Testis (tissue), 3 donors: ENCODE measurements around the gene KRT6C. TPM values are rescaled to one million over a fixed set of nuclear protein-coding genes. Genes with fewer than 3 reads are reported as not detected.

Source experiments
- DNase-seq: peaks from one replicate; pipeline ENCODE4 v3.0.0-alpha.2; 2019
- H3K27ac ChIP-seq, 2 donors: fragments of 200-600 bp; sonication (generic); one replicate each; pipeline ENCODE4 v1.5.1; 2019
- H3K27me3 ChIP-seq: fragments of 200-600 bp; sonication (generic); one replicate; pipeline ENCODE4 v1.5.1; 2019
- H3K36me3 ChIP-seq: fragments of 200-600 bp; sonication (generic); one replicate; pipeline ENCODE4 v1.5.1; 2017; ENCODE audit warnings: low read depth; ENCODE audit errors: missing control alignments
- H3K4me1 ChIP-seq: fragments of 200-600 bp; sonication (generic); one replicate; pipeline ENCODE4 v1.5.1; 2019
- H3K4me3 ChIP-seq, 2 donors: fragments of 200-600 bp; sonication (generic); one replicate each; pipeline ENCODE4 v1.5.1; 2017 to 2019
- H3K9me3 ChIP-seq: fragments of 200-600 bp; sonication (generic); one replicate; pipeline ENCODE4 v1.5.1; 2017
- CTCF ChIP-seq, 3 experiments: fragments of 450-650 bp in 2 of 3; fragments of 200-600 bp in 1 of 3; sonication (generic) in 1 of 3; IDR thresholded peaks; one replicate each; pipeline ENCODE4 v1.5.1; 2016 to 2019; ENCODE audit warnings: antibody characterized with exemption in 3 of 3, mild to moderate bottlenecking in 2 of 3, moderate library complexity in 1 of 3
- POLR2A ChIP-seq: fragments of 450-650 bp; IDR thresholded peaks from one replicate; pipeline ENCODE4 v1.6.1; 2017; ENCODE audit warnings: antibody characterized with exemption, mild to moderate bottlenecking, moderate library complexity
- WGBS, 2 donors: methylation state at CpG; one replicate each; pipeline ENCODE4 v1.1.5; 2018; 5-methylcytosine and 5-hydroxymethylcytosine counted together
- intact Hi-C: fragments of 100-400 bp; cut with DNase I; formaldehyde crosslinking; loops from one replicate; pipeline ENCODE4 v1.15.1; 2023; ENCODE audit warnings: low total_unique reads
- polyA plus RNA-seq: library from polyadenylated mRNA; stranded (reverse); fragments of 350-450 nt; fragmentation: Illumina TruSeq; extraction: RNeasy Lipid Tissue Mini Kit (QIAGEN cat#74804); gene quantifications from one replicate; pipeline ENCODE4 v1.2.3, GENCODE V29; 2014; ENCODE audit warnings: low read depth, low replicate concordance; ENCODE audit not compliant: insufficient read depth
- total RNA-seq, 2 donors: library from RNA; depleted of rRNA; stranded (reverse); fragments of >200 nt; gene quantifications; one replicate each; pipeline ENCODE4 v1.2.3, GENCODE V29; 2016

Gene KRT6C
- total and polyA plus RNA-seq, 3 donors from 2014 or later: 0.16 TPM; not detected in 2

- intact Hi-C loops: no loop called here
- Histone ChIP-seq H3K4me3 (no peak overlapping the region), H3K4me1 (no peaks in the 10 kb centered on the region), H3K9me3 (no peaks in the 10 kb centered on the region), H3K27ac (no peak overlapping the region), H3K27me3 (no peaks in the 10 kb centered on the region), H3K36me3 (no peaks in the 10 kb centered on the region)
- TF ChIP-seq CTCF (IDR thresholded peaks at IDR 0.05) (no peak), POLR2A (no peak)
- WGBS, 2 donors: 83 to 89% methylated on average over 5 of the region's 5 CpGs
- no peak for DNase-seq
Measured at GRCh38 chr12:52486166-52487105, 12.8 kb upstream of the KRT6C start.

GRCh38 chr12:52480073-52480472 lies 6.5 kb upstream of the KRT6C start:
- TF ChIP-seq POLR2A (no peak), CTCF (IDR thresholded peaks at IDR 0.05) (no peak)
- no peaks in the 10 kb centered on the region for H3K27me3 ChIP-seq
- no peaks in the 10 kb centered on the region for H3K4me1 ChIP-seq
- intact Hi-C loops: no loop called here
- WGBS, 2 donors: 51 to 55% methylated on average over 3 of the region's 3 CpGs
- H3K4me3 ChIP-seq: no peak overlapping the region
- DNase-seq: no peak
- H3K36me3 ChIP-seq: no peaks in the 10 kb centered on the region
- no peak overlapping the region for H3K27ac ChIP-seq
- H3K9me3 ChIP-seq: no peaks in the 10 kb centered on the region

- Histone ChIP-seq H3K4me3 (no peak overlapping the region), H3K9me3 (no peaks in the 10 kb centered on the region), H3K27me3 (no peaks in the 10 kb centered on the region), H3K27ac (no peak overlapping the region), H3K36me3 (no peaks in the 10 kb centered on the region), H3K4me1 (no peaks in the 10 kb centered on the region)
- 64 to 70% methylated on average over 2 of the region's 2 CpGs for WGBS, 2 donors
- no peak for DNase-seq
- TF ChIP-seq CTCF (IDR thresholded peaks at IDR 0.05) (no peak), POLR2A (no peak)
- intact Hi-C loops: no loop called here
Measured at GRCh38 chr12:52477651-52478050, 4.0 kb upstream of the KRT6C start.

GRCh38 chr12:52474212-52474611 lies 607 bp upstream of the KRT6C start:
- Histone ChIP-seq H3K36me3 (no peaks in the 10 kb centered on the region), H3K4me3 (no peak overlapping the region), H3K4me1 (no peaks in the 10 kb centered on the region), H3K27ac (no peak overlapping the region), H3K9me3 (no peaks in the 10 kb centered on the region), H3K27me3 (no peaks in the 10 kb centered on the region)
- no peak for TF ChIP-seq CTCF (IDR thresholded peaks at IDR 0.05)
- no peak for TF ChIP-seq POLR2A
- intact Hi-C loops: no loop called here
- no peak for DNase-seq
- 90 to 96% methylated on average over 2 of the region's 2 CpGs for WGBS, 2 donors

- H3K27me3 ChIP-seq: no peaks in the 10 kb centered on the region
- intact Hi-C loops: no loop called here
Measured at GRCh38 chr12:52469853-52470252, 3.8 kb downstream of the KRT6C start.

More at GRCh38 chr12:52469853-52470252, 3.8 kb downstream of the KRT6C start:
- TF ChIP-seq CTCF (IDR thresholded peaks at IDR 0.05): no peak
- TF ChIP-seq POLR2A: no peak
- H3K4me1 ChIP-seq: no peaks in the 10 kb centered on the region
- H3K36me3 ChIP-seq: no peaks in the 10 kb centered on the region
- no peak for DNase-seq
- no peaks in the 10 kb centered on the region for H3K9me3 ChIP-seq
- 82 to 89% methylated on average over 4 of the region's 4 CpGs for WGBS, 2 donors
- no peak overlapping the region for H3K27ac ChIP-seq
- no peak overlapping the region for H3K4me3 ChIP-seq
